B cell (primary cell): ENCODE results near the gene CALML6.

Experiments
- EZH2 ChIP-seq: IDR thresholded peaks from 2 replicates; pipeline ENCODE4 v1.6.1; 2012; ENCODE audit warnings: borderline replicate concordance, low read depth, mild to moderate bottlenecking, moderate library complexity, low read length; ENCODE audit not compliant: insufficient read depth, poor library complexity, severe bottlenecking
- TF ChIP-seq, protein P1 (sequence below): fragments of 200-600 bp; IDR thresholded peaks from one replicate; pipeline ENCODE4 v1.8.0; 2022; ENCODE audit warnings: antibody characterized with exemption, mild to moderate bottlenecking

DNA sequence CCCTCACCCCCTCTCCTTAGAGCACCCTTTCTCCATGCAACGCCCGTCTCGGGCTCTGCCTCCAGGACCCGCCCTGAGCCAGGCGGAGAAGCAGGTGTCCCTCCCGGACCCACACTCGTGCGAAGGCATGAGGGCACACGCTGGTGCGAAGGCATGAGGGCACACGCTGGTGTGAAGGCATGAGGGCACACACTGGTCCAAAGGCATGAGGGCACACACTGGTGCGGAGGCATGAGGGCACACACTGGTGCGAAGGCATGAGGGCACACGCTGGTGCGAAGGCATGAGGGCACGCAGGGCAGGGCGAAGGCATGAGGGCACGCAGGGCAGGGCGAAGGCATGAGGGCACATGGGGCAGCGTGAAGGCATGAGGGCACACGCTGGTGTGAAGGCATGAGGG lies 9.8 kb downstream of the CALML6 start:
- TF ChIP-seq, protein P1, sequence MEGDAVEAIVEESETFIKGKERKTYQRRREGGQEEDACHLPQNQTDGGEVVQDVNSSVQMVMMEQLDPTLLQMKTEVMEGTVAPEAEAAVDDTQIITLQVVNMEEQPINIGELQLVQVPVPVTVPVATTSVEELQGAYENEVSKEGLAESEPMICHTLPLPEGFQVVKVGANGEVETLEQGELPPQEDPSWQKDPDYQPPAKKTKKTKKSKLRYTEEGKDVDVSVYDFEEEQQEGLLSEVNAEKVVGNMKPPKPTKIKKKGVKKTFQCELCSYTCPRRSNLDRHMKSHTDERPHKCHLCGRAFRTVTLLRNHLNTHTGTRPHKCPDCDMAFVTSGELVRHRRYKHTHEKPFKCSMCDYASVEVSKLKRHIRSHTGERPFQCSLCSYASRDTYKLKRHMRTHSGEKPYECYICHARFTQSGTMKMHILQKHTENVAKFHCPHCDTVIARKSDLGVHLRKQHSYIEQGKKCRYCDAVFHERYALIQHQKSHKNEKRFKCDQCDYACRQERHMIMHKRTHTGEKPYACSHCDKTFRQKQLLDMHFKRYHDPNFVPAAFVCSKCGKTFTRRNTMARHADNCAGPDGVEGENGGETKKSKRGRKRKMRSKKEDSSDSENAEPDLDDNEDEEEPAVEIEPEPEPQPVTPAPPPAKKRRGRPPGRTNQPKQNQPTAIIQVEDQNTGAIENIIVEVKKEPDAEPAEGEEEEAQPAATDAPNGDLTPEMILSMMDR: no peak
- no peak for TF ChIP-seq EZH2
